HT-29 (cell line): ENCODE data around the gene TNNT1. TPM values are rescaled to one million over a fixed set of nuclear protein-coding genes. Genes with fewer than 3 reads are reported as not detected.

Experiments used
- DNase-seq: peaks from one replicate; pipeline ENCODE4 v3.0.0-alpha.2; 2015; ENCODE audit warnings: low spot score
- total RNA-seq: library from RNA; depleted of rRNA; stranded (reverse); fragments of >200 nt; shearing (Covaris generic); gene quantifications from 2 replicates; pipeline ENCODE4 v1.2.3, GENCODE V29; 2014

The TNNT1 gene
- total RNA-seq, 1 experiment from 2014 or later = 5.0 TPM

DNA sequence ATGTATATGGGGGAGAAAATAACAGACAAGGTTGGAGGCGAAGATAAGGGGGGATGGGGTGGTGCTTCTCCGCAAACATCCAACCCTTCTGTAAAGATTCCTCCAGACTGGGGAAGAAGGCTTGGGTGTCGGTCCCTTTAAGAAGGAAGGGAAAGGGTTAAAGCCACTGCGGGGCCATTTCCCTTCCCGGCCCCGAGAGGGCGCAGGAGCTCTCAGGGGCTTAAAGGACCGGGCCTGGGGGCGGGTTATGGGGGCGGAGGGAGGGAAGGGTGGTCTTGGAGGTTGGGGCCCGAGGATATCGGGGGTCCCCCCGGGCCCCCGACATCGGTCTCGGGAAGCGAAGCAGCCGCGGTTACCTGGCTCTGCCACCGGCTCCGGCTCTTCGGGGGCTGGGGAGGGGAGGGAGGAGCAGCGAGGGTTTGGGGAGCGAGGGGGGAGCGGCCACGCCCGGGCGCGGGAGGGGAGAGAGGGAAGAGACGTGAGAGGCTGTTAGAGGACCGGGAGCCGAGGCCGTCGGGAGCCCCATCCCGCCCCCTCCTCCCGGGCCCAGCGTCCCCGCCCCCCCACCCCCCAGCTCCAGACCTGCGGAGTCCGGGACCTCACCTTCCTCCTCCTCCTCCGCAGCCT is 2.8 kb downstream of the TNNT1 start:
- DNase-seq = peak; percentile 72

DNA sequence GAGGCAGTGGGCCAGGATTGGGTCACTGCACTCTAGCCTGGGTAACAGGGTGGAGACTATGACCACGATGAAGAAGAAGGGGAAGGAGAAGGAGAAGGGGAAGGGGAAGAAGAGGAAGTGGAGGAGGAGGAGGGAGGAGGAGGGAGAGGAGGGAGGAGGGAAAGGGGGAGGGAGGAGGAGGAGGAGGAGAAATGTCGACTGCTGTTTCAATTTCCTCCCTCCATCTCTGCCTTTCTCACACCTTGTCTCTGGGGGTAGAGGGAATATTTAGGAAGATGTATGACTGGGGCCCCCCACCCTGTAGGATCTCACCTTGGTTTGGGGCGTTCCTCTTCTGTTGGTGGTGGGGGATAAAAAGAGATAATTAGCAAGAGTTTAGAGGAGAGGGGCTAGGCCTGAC is 3.8 kb downstream of the TNNT1 start:
- DNase-seq = no peak

DNA sequence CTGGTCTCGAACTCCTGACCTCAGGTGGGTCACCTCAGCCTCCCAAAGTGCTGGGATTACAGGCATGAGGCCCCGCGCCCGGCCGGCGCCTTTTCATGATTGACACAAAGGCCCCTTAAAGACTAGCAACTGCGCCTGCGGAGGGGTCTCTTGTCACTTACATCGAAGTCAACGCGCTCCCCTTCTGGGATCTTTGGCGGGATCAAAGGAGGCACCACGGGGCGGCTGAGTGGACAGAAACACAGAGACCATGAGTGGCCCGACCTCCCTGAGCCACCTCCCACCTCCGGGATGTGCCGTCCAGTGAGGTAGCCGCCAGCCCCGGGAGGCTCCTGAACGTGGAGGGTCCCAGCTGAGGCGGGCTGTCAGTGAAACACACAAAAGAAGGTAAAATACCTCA is 7.3 kb downstream of the TNNT1 start:
- DNase-seq = no peak

DNA sequence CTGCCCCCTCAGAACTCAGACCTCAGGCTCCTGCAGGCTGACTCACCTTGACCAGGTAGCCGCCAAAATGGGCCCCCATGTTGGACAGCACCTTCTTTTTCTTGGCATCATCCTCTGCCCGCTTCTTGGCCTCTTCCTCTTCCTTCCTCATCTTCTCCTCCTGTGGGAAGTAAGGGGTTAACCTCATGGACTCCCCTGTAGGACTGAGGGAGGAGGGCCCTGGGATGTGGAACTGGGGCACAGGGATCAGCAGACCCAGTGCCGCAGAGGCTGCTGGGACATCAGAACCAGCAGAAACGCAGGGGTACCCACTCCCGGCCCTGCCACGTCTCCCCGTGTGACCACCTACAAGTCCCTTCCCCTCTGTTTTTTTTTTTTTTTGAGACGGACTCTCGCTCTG is 11.1 kb downstream of the TNNT1 start:
- DNase-seq = no peak

DNA sequence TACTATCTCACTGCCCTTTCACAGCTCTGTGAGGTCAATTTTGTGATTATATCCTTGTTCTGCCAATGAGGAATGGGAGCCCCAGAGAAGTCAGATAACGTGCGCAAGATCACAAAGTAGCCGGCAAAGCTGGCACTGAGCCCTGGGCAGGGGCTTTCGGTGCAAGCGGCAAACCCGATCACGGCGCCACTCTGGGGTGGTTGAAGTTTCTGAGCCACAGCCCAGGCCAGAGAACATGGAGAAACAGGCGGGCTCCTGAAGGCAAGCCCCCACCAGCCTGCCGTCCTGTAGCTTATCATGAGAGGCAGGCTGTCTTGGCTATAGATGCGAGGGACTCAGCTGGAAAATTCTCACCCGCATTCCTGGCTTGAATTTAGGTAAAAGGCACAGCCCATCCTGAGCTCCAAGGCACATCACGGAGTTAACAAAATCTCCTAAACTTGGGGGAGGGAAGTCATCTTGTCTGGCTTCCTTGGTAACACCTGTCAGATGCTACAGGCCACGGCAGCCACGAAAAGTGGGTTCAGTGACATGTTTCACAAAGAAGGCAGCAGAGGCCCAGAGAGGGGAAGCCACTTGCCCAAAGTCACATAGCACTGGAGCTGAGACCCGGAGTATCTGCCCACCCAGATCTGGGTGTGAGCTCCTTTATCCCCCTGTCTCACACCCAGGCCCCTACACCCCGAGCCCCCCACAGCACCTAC is 12.5 kb downstream of the TNNT1 start:
- no peak for DNase-seq

DNA sequence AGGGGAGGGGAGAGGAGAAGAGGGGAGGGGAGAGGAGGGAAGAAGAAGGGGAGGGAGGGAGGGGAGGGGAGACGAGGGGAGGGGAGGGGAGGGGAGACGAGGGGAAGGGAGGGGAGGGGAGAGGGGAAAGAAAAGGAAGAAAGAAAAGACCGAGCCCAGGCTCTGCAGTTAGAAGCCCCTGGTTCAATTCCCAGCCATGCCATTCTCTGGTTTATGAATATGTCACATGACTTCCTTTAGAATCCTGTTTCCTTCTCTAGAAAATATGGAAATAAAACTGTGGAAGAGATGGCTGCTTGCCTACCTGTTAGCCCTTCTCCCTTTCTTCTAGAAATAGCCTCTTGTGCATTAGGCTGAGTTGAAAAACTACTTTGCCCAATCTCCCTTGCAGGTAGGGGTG is 14.3 kb downstream of the TNNT1 start:
- DNase-seq = no peak

DNA sequence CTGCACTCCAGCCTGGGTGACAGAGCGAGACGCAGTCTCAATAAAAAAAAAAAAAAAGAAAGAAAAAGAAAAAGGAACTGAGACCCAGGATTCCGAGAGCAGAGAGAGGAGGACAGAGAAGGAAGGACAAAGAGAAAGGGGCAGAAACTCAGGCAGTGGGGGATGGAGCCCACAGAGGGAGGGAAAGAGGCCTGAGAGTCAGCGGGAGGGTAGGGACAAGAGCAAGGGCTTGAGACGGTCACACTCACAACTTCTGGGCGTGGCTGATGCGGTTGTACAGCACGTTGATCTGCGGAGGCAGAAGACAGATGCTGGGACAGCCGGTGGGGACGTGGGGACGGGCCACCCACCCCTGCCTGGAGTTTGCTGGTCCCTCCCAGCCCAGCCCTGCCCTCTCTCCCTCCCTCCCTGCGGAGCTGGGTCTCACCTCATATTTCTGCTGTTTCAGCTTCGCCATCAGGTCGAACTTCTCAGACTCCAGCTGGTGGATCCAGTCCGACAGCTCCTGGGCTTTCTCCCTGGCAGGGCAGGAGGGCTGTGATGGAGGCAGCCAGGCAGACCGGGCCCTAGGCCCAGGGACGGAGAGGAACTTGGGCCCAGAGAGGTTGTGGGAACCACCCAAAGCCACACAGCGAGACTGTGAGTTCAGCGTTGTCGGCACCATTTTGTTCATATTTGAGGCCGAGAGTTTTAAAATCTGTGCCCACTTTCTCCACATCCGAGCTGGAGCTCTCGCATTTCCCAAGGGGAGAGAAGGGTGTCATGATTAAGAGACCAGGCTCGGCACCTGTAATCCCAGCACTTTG is 15.2 kb downstream of the TNNT1 start:
- no peak for DNase-seq

DNA sequence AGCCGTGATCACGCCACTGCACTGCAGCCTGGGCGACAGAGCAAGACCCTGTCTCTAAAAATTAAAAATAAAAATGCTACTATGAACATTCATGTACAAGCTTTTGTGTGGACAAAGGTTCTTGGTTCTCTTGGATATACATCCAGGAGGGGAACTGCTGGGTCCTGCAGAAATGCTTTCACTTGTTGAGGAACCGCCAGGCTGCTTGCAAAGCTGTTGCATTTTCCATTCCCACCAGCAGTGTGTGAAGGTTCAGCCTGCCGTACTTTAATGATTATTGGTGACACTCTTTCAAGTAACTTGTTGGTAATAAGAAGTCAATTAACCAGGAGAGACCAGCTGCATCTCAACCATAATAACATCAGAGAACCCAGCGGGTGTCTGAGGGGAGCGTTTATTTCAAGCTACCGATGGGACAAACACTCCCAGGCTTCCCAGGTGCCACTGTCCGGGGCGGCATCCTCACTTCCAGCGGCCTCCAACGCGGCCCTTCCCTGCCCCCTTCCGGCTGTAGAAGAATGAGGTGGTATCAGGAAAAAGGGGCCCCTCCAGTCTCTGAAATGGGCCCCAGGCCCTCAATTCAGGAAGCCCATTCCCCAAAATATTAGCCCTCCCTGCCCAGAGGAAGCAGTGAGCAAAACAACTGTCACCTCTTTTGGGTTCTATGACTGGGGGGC is 16.4 kb downstream of the TNNT1 start:
- no peak for DNase-seq

DNA sequence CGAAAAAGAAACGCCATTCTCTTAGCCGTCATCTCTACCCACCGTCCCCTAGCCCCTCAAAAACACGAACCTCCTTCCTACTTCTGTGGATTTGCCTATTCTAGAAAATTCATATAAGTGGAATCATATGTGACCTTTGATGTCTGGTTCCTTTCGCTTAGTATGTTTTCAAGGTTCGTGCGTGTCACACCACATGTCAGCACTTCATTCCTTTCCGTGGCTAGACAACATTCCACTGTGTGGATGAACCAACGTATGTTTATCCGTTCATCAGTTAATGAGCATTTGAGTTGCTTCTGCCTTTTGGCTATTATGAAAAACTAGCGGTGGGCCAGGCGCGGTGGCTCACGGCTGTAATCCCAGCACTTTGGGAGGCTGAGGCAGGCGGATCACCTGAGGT is 17.6 kb downstream of the TNNT1 start:
- no peak for DNase-seq

DNA sequence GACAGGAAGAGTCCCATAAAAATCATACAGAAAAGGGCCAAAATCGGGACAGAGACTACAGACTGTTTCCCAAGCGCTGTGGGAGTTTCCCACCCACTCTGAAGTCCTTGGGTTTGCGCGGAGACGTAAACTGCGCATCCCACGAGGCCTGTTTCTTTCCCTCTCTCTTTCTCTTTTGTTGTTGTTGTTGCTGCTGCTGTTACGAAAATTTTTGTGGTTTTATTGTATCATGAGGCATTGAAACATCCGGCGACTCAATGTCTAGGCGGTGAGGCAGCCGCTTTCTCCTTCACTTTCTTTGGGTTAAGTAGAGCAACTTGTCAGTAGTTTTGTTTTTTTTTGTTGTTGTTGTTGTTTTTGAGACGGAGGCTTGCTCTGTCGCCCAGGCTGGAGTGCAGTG is 30.0 kb downstream of the TNNT1 start:
- DNase-seq = no peak

DNA sequence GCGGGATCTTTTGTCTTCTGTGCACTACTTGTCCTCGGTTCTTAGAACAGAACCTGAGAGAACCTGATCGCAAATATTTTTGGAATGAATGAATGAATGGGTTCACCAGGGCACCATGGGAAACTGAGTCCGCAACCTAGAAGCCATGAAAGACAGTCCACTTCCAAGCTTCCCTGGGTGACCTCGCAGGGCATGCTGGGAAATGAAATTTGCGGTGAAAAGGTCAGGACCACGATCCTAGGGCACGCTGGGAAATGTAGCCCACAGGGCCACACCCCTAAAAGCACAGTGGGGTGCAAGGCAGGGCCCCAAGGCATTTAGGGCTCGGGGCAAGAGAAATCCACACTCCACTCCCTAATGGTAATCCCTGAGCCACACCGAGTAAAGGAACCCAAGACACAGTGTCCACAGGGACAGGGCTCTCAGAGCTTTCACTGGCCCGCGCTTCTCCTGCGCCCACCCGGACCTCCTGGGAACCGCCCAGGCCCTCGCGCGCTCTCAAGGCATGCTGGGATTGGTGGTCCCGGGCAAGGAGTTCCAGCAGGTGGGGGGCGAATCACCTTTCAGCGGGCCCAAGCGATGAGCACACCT is 30.5 kb downstream of the TNNT1 start:
- DNase-seq = no peak

DNA sequence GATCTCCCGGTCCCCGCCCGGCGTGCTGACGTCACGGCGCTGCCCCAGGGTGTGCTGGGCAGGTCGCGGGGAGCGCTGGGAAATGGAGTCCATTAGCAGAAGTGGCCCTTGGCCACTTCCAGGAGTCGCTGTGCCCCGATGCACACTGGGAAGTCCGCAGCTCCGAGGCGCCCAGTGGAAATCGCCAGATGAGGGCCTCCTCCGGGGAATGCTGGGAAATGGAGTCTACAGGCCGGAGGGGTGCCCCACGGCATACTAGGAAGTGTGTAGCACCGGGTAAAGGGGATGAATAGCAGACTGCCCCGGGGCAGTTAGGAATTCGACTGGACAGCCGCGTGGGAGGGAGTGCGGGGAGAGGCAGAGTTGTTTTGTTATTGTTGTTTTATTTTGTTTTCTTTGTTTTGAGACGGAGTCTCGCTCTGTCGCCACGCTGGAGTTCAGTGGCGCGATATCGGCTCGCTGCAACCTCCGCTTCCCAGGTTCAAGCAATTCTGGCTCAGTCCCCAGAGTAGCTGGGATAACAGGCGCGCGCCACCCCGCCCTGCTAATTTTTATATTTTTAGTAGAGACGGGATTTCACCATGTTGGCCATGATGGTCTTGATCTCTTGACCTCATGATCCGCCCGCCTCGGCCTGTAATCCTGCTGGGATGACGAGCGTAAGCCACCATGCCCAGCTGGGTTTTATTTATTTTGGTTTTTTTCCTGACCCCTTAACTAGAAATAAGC is 31.2 kb downstream of the TNNT1 start:
- peak; percentile 100 for DNase-seq

DNA sequence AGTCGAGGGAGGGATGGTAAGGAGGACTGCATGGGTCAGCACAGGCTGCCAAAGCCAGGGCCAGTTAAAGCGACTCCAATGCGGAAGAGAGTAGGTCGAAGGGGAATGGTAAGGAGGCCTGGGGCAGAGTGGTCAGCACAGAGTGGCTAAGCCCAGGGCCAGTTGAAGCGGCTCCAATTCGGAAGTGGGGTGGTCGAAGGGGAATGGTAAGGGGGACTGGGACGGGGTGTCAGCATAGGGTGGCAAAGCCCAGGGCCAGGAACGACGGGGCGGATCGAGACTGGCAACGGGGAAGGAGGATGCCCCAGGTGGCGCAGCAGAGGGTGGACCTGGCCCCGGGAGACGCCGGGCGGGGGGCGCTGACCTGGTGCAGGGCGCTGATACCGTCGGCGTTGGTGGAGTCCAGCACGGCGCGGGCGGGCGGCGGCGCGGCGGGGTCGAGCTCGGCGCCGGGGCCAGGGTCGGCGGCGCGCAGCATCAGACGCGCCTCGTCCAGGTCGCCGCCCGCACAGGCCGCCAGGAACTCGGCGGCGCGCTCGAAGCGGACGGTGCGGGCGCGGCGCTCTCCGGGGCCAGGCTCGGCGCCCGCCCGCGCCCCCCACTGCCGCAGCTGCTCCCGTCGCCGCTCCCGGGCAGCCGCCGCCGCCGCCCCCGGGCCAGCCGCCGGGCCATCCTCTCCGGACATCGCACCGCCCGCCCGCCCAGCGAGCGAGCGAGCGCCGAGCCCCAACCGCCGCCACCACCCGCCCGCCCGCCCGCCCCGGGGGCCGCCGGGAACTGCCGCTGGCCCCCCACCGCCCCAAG is 31.9 kb downstream of the TNNT1 start, which contains the start of gene PPP1R12C:
TSS of gene PPP1R12C (minus strand) at position 779 of the 804 bp plus-strand sequence. CDS start at position 685, 94 bp downstream.
- no peak for DNase-seq

DNA sequence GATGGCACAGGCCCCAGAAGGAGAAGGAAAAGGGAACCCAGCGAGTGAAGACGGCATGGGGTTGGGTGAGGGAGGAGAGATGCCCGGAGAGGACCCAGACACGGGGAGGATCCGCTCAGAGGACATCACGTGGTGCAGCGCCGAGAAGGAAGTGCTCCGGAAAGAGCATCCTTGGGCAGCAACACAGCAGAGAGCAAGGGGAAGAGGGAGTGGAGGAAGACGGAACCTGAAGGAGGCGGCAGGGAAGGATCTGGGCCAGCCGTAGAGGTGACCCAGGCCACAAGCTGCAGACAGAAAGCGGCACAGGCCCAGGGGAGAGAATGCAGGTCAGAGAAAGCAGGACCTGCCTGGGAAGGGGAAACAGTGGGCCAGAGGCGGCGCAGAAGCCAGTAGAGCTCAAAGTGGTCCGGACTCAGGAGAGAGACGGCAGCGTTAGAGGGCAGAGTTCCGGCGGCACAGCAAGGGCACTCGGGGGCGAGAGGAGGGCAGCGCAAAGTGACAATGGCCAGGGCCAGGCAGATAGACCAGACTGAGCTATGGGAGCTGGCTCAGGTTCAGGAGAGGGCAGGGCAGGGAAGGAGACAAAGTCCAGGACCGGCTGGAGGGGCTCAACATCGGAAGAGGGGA is 32.7 kb downstream of the TNNT1 start:
- DNase-seq = peak; percentile 58

DNA sequence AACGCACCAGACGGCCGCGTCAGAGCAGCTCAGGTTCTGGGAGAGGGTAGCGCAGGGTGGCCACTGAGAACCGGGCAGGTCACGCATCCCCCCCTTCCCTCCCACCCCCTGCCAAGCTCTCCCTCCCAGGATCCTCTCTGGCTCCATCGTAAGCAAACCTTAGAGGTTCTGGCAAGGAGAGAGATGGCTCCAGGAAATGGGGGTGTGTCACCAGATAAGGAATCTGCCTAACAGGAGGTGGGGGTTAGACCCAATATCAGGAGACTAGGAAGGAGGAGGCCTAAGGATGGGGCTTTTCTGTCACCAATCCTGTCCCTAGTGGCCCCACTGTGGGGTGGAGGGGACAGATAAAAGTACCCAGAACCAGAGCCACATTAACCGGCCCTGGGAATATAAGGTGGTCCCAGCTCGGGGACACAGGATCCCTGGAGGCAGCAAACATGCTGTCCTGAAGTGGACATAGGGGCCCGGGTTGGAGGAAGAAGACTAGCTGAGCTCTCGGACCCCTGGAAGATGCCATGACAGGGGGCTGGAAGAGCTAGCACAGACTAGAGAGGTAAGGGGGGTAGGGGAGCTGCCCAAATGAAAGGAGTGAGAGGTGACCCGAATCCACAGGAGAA is 33.5 kb downstream of the TNNT1 start:
- no peak for DNase-seq

DNA sequence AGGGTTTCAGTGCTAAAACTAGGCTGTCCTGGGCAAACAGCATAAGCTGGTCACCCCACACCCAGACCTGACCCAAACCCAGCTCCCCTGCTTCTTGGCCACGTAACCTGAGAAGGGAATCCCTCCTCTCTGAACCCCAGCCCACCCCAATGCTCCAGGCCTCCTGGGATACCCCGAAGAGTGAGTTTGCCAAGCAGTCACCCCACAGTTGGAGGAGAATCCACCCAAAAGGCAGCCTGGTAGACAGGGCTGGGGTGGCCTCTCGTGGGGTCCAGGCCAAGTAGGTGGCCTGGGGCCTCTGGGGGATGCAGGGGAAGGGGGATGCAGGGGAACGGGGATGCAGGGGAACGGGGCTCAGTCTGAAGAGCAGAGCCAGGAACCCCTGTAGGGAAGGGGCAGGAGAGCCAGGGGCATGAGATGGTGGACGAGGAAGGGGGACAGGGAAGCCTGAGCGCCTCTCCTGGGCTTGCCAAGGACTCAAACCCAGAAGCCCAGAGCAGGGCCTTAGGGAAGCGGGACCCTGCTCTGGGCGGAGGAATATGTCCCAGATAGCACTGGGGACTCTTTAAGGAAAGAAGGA is 34.4 kb downstream of the TNNT1 start:
- no peak for DNase-seq

DNA sequence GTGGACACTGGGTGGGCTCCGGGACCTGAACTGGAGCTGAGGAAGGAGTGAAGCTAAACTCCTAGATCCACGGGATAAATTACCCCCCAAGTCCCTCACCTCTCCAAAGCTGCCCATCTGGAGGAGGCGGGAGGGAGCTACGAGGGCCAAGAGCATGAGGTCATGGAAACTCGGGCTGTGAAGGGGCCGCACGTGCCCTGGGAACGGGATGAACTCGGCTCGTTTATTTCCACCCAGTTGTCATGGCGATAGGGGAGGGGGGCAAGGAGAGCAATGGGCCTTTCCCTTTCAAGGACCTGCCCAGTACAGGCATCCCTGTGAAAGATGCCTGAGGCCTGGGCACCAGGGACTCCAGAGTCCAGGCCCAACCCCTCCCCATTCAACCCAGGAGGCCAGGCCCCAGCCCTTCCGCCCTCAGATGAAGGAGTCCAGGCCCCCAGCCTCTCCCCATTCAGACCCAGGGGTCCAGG is 35.4 kb downstream of the TNNT1 start:
- DNase-seq = peak; percentile 81

DNA sequence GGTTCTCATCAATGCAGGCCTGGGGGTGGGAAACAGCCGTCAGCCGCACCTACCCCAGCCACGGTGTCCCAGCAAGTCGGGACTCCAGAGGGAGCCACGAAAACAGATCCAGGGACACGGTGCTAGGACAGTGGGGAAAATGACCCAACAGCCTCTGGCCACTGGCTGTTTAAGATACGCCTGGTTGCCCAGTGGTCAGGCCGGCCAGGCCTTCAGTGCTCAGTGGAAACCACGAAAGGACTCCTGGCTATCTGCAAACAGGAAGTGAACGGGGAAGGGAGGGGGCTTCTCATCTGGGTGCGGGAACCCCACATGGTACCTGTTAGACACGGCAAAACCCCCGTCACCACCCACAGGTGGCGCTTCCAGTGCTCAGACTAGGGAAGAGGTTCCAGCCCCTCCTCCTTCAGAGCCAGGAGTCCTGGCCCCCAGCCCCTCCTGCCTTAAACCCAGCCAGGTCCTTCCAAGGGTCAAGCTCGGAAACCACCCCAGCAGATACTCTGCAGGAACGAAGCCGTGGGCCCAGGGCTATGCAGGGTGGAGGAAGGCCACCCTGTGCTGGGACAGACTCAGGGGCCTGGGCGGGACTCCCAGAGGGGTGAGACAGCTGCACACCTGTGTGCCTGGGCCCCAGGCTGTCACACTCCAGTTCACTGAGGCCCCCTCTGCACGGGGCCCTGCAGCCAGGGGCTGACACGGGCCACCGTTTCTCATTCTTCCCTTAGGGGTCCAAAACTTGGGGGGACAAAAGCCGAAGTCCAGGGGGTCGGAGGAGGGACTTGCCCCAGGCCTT is 36.0 kb downstream of the TNNT1 start:
- DNase-seq = peak; percentile 85
